ENCODE measurements around the gene TECR.
"Not testable (repeated sequence)": the region's sequence is repeated elsewhere in the genome, so short reads cannot be mapped to it uniquely, and the experiment has no call there.

TECR gene

DNA sequence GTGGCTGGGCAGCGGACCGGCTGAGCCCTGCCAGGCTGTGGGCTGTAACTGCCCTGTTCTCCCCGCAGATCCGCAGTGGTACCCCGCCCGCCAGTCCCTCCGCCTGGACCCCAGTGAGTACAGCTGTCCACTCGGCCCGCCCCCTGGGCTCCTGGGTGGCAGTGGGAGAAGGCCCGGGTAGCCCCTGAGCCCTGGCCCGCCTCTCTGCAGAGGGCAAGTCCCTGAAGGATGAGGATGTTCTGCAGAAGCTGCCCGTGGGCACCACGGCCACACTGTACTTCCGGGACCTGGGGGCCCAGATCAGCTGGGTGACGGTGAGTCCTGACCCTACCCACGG is 34.2 kb downstream of the TECR start:
- DNase-seq (ENCODE audit: low read depth): no peak
- TF ChIP-seq, protein P1, sequence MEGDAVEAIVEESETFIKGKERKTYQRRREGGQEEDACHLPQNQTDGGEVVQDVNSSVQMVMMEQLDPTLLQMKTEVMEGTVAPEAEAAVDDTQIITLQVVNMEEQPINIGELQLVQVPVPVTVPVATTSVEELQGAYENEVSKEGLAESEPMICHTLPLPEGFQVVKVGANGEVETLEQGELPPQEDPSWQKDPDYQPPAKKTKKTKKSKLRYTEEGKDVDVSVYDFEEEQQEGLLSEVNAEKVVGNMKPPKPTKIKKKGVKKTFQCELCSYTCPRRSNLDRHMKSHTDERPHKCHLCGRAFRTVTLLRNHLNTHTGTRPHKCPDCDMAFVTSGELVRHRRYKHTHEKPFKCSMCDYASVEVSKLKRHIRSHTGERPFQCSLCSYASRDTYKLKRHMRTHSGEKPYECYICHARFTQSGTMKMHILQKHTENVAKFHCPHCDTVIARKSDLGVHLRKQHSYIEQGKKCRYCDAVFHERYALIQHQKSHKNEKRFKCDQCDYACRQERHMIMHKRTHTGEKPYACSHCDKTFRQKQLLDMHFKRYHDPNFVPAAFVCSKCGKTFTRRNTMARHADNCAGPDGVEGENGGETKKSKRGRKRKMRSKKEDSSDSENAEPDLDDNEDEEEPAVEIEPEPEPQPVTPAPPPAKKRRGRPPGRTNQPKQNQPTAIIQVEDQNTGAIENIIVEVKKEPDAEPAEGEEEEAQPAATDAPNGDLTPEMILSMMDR (conservative IDR thresholded peaks at IDR 0.05; ENCODE audit: low read depth, low read length): no peak

GRCh38 chr19:14563989-14564651 is 34.7 kb downstream of the TECR start:
- TF ChIP-seq, protein P1 (conservative IDR thresholded peaks at IDR 0.05; ENCODE audit: low read depth, low read length): no peak
- H3K4me3 ChIP-seq (ENCODE audit: low read depth, low read length): no peak overlapping the region
- peak; percentile 33 for DNase-seq (ENCODE audit: low read depth)

More for the DNA sequence above, 34.2 kb downstream of the TECR start:
- H3K4me3 ChIP-seq (ENCODE audit: low read depth, low read length): no peak overlapping the region

DNA sequence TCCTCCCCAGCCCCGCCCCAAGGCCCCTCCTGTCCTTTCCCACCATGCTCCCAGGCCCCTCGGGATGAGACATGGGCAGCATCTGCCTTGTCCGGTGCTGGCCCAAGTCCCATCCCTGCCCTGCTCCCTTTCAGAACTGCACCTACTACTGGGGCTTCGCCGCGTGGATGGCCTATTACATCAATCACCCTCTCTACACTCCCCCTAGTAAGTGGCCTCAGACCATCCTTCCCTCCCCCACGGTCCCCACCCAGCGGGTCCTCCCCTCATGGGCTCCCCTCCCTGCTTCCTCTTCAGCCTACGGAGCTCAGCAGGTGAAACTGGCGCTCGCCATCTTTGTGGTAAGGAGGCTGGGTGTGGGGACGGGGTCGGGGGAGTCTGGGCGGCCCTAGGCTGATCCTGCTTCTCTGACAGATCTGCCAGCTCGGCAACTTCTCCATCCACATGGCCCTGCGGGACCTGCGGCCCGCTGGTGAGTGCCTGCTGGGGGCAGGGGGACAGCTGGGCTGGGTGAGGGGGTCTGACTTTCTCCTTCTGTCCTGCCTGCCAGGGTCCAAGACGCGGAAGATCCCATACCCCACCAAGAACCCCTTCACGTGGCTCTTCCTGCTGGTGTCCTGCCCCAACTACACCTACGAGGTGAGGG is 35.4 kb downstream of the TECR start:
- H3K4me3 ChIP-seq (ENCODE audit: low read depth, low read length); DNase-seq (ENCODE audit: low read depth): not testable (repeated sequence)

DNA sequence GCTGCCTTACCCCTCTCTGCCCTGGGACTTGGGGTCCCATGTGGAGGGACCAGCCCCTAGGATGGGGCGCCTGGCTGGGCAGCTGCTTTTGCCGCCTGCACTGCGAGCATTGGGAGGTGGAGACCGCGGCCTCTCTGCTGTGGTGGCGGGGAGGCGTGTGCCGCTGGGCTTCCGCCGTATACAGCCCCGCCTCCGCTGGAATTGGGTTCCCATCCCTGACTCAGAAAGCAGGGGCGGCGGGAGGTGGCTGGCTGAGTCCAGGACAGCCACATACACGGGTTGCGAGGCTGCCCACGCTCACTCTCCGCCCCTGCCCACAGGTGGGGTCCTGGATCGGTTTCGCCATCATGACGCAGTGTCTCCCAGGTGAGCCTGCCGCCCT is 35.9 kb downstream of the TECR start:
- DNase-seq (ENCODE audit: low read depth): no peak
- TF ChIP-seq, protein P1 (conservative IDR thresholded peaks at IDR 0.05; ENCODE audit: low read depth, low read length): no peak
- no peak overlapping the region for H3K4me3 ChIP-seq (ENCODE audit: low read depth, low read length)

GRCh38 chr19:14565765-14566711 is 36.6 kb downstream of the TECR start:
- TF ChIP-seq, protein P1 (conservative IDR thresholded peaks at IDR 0.05; ENCODE audit: low read depth, low read length): no peak
- no peak overlapping the region for H3K4me3 ChIP-seq (ENCODE audit: low read depth, low read length)
- no peak for DNase-seq (ENCODE audit: low read depth)

- no peak overlapping the region for H3K4me3 ChIP-seq (ENCODE audit: low read depth, low read length)
- TF ChIP-seq, protein P1 (conservative IDR thresholded peaks at IDR 0.05; ENCODE audit: low read depth, low read length): no peak
- DNase-seq (ENCODE audit: low read depth): no peak
These were observed 37.3 kb downstream of the TECR start for GRCh38 chr19:14566712-14567077.

DNA sequence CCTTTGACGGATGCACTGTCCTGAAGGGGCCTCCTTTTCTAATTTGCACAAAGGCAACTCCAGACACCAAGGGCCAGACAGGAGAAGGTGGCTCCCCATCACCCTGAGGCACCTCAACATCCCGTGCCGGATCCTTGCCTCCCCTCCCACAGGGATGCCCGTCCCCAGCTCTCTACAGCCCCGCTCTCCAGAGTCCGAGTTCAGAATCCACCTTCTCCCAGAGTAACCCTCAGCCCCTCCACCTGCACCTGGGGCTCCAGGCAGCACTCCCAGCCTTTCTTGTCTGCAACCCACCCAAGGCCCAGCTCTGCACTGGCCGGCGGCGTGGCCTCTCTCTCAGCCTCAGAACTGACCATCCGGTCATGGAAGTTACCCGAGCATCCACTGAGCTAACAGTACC is 37.7 kb downstream of the TECR start:
- DNase-seq (ENCODE audit: low read depth): no peak
- no peak overlapping the region for H3K4me3 ChIP-seq (ENCODE audit: low read depth, low read length)
- TF ChIP-seq, protein P1 (conservative IDR thresholded peaks at IDR 0.05; ENCODE audit: low read depth, low read length): no peak

All from choroid plexus epithelial cell (primary cell).